Medulla oblongata (tissue), 1 donor: Measurements from ENCODE around the gene FAM184B.

Experiments used
- DNase-seq: peaks from one replicate; pipeline ENCODE4 v3.0.0-alpha.2; 2015; ENCODE audit errors: extremely low spot score

Gene FAM184B

DNA sequence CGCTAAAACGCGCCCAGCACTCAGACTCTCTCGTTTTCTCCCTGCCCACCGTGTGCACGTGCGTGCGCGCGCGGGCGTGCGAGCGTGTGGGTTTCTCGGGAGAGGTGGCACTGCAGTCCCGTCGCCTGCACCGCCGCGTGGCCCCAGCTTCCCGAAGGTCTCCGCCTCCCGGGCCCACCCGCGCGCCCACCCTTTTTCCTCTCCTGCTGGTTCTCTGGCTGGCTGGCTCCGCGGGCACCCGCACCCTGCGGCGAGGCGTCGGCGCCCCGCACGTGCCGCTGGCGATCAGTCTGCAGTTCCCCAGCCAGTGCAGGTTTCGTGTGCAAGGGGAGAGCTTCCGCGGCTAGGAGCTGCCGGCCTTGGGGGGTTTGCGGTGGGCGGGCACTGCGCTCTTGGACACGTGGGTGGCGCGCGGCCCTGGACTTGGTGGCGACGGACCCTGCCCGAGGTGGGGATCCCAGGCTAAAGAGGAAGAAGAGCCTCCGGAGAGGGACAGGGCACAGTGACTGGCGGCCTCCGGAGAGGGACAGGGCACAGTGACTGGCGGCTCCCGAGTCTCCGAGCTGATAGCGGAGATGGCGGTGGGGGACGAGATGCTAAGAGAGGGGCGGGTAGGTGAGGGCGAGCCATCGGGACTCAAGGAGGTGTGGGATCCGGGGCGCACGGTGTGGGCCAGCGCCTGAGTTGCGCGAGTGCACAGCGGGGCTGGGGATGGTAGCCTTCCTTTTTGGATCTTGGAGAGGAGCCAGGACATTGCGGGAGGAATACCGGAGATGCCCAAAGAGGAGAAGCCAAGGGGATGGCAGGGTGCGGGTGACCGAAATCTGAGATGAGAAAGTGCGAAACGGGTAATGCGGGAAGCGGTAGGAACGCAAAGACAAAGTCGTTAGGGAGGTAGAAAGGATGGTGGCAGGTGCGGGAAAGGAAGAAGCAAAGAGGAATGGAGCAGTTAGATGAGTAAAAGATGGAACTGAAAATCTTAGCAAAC, at the start of gene FAM184B:
Gene FAM184B, minus strand, starts transcription at position 322 of the 988 bp plus-strand sequence. CDS start 322 bp downstream, outside the sequence.
- no peak for DNase-seq

DNA sequence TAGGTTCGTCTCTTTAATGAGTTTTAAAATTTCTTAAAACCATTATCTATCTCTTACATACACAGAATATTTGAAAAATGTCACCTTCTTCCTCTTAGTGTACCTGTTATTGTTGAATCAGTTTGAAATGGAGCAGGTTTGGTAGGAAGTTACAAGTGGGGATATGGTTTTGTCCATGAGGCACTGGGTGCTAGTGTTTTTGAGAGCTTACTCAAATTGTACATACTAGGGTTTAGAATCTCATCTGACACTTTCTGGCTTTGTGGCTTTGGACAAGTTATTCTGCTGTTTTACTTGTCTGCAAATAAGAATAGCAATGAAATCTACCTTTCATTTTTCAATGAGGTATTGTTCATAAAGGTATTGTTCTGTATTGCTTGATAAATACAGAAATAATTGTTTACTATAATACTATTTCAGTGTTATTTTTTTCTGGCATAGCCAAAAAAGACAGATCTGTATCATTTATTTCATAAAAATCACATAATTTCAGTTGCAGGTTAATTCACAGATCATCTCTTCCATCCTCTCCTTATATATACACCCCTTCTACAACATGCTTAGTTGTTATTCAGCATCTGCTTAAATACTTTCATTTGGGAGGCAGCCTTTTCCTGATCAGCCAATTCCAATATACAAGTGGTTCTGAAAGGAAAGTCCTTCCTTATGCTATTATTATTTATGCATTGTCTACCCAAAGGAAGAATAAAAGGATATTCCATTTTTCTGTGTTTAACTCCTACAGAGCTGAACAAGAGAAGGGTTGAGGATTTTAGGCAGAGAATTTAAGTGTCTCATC, 42.6 kb upstream of the FAM184B start:
- DNase-seq, result no peak

DNA sequence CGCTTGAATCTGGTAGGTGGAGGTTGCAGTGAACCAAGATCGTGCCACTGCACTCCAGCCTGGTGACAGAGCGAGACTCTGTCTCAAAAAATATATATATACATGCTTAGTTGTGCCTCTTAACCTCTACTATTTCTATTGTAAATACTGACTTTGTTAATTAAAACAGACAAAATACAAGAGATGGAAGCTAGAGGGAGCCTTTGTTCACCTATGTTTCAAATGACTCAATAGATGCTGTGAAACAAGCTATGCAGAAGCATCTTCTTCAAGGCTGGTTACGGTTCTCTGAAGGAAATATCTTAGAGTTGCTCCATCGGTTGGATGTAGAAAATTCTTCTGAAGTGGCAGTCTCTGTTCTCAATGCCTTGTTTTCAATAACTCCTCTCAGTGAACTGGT, 35.6 kb upstream of the FAM184B start:
- peak; percentile 75 for DNase-seq

DNA sequence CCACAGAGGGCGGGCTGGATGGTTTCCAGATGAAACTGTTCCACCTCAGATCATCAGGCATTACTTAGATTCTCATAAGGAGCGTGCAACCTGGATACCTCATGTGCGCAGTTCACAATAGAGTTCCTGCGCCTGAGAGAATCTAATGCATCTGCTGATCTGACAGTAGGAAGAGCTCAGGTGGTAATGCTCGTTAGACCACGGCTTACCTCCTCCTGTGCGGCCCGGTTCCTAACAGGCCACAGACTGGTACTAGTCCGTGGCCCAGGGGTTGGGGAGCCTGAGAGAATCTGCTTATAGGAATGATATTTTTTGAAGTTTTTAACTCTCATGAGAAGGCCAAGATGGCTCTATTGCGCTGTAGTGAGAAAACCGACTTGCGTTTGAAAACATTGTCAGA, 34.7 kb upstream of the FAM184B start:
- no peak for DNase-seq

DNA sequence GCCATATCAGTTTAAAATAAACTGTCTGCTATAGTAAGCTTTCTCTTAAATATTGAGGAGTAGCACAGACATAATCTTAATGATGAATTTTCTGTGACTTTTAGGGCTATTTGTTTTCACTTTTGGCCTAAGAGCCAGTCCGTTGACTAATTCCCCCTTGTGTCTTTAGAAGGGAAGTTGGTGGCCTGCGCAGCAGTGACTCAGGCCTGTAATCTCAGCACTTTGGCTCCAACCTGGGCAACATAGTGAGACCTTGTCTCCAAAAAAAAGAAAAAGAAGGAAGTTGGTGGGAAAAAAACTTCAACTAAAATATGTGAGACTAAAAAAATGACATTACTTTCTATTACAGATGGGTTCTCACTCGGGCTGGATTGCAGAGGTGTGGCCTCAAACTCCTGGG, 32.7 kb upstream of the FAM184B start:
- DNase-seq, result no peak

DNA sequence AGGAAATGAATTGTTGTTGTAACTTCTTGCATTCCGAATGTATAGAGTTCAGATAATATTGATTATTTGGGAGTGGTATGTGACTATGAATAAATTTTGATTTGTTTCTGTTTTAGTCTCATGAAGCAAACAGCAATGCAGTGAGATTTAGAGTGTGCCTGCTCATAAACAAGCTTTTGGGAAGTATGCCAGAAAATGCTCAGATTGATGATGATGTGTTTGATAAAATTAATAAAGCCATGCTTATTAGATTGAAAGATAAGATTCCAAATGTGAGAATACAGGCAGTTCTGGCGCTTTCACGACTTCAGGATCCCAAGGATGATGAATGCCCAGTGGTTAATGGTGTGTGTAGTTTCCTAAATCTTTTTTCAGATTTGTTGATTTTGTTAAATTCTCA, 31.4 kb upstream of the FAM184B start:
- no peak for DNase-seq

DNA sequence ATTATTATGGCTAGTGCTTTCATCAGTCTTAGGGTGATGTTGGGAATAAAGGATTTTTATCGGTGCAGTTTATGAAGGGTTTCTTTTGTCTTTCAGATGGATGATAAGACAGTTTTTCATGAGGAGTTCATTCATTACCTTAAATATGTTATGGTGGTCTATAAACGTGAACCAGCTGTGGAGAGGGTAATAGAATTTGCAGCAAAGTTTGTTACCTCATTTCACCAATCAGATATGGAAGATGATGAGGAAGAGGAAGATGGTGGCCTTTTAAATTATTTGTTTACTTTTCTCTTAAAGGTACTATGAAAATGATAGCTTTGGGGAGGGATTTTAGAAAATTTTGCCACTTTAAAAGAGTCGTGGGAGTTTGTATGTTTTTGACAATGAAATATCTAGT, 30.7 kb upstream of the FAM184B start:
- no peak for DNase-seq

DNA sequence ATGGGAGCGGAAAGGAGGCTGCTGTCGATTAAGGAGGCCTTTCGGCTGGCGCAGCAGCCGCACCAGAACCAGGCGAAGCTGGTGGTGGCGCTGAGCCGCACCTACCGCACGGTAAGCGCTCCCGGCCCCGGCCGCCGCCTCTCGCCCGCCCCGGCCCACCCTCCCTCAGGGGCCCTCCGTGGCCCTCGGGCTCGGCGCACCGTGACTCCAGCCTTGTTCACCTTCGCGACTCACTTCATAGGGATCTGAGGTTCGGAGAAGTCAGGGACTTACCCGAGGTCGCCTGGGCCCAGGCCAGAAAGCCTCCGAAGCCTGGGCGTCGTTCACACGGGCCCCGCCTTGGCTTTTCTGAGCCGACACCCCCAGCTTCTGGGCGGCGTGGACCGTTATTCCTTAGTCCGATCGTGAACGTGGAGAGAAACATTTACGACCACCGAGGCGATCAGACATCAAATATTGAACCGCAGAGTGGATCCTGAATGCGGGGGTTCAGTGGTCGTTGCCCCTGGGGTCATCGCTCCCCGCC, 29.7 kb upstream of the FAM184B start:
- DNase-seq, result no peak

DNA sequence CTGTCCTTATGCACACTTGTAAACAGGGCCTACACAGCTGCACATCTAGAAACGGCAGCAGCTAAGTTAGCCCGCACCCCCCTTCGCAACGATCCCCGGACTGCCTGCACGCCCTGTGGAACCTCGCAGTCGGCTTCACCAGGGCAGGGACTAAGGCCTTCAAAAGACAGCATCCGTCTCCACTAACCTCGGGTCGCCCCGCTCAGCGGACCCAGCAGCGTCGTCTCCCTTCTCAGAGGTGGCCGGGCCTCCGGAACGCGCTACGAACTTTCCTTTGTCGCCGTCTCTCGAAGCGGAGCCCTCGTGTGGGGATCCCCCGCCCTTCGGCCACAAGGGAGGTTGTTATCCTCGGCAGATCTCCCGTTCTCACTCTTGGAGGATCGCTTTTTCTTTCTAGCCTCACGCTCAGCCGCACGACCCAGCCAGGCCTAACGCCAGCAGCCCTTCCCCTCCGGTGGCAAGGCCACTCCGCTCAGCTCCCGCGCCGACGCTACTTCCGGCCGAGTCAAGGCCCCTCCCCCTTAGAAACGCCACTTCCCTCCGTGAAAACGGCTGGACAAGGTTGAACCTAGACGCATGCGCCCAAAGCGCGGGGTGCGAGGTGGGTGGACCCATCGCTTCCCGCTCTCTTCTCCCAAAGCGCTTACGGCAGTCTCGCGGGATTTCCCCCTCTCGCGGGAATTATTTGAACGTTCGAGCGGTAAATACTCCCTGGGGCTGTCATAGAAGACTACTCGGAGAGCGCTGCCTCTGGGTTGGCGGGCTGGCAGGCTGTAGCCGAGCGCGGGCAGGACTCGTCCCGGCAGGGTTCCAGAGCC, 29.0 kb upstream of the FAM184B start, which contains the start of the genes DCAF16 and NCAPG:
Gene DCAF16, minus strand, starts transcription at position 498 of the 818 bp plus-strand sequence. CDS start 6,616 bp downstream, outside the sequence.
Gene NCAPG, plus strand, starts transcription at position 720 of the 818 bp plus-strand sequence. CDS start 99 bp downstream, outside the sequence.
- peak; percentile 100 for DNase-seq

DNA sequence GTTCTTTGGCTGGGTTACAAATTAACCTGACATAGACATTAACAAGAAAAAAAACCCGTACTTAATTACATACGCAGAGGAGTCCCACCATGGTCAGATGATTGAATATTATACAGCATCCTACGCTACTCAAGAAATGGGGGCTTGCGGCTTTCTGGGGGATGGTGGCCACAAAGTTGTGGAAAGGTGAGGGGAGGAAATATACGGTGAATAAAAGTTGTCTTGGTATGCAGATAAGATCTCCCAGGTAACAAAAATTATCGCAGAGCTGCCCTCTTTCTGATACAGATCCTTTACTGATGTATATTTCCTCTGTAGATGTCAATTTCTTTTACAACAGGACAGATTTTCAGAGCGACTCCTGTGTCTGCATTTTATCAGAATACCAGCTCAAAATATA, 28.2 kb upstream of the FAM184B start:
- no peak for DNase-seq

DNA sequence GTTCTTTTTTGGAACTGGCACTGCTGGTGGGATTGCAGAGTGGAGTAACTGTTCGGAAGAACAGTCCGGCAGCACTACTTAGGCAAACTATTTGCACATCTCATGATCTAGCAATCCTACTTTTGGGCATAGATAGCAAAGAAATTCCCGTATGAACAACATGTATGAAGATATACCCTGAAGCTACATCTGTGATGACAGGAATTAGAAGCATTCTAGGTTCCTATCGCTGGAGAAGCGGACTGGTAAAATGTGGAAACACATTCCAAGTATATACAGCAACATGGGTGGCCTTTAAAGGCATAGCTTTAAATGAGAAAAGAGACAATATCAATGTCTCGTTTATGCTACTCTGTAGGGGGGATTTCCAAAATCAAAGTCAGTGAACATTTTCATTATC, 26.0 kb upstream of the FAM184B start:
- DNase-seq, result no peak

DNA sequence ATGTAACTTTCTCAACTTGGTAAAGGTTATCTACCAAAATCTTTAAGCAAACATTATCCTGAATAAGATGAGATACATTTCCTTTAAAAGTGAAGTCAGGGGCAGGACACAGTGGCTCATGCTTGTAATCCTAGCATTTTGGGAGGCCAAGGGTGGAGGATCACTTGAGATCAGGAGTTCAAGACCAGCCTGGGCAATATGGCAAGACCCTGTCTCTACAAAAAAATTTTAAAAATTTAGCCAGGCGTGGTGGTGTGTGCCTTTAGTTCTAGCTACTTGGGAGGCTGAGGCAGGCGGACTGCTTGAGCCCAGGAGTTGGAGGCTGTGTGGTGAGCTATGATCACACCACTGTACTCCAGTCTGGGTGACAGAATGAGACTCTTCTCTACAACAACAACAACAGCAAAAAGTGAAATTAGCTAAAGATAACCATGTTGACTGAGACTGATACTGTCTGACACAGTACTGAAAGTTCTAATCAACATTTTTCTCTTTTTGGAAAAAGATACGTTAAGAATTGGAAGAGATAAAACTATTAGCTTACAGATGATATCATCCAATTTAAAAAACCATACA, 24.2 kb upstream of the FAM184B start:
- DNase-seq, result no peak

DNA sequence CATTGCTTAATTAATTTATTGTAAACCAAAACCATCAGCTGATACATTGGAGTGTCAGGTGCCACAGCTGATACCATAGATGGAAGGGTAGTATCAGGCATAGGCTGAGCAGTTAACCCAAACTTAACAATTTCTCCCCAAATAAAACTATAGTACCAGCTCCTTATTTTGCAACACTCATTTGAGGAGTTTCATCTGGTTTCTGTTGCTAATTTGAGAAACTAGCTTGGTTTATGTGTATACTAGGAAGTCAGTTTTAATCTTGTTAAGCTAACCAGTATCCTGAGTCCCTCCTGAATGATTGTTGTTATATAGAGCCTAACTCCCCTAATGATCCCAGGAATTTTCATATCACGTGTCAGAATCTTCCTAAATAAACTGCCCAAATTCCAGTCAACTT, 16.4 kb upstream of the FAM184B start:
- DNase-seq, result no peak

DNA sequence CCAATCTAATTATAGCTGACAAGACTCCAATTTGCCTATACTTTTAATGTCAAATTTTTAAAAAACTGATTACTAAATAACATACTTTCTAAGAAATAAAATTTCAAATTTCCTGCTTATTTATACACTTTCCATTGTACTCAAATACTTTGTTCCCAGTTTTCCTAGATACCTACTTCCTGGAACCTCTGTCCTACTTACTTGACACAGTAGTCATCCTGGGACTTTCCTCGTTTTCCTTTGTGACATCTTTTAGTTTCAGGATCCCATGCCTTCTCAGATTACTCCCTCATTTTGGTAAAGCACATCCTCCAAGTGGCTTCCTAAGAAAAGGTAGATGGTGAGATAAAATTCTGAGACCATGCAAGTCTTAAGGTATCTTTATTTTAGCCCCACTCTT, 13.3 kb upstream of the FAM184B start:
- no peak for DNase-seq

DNA sequence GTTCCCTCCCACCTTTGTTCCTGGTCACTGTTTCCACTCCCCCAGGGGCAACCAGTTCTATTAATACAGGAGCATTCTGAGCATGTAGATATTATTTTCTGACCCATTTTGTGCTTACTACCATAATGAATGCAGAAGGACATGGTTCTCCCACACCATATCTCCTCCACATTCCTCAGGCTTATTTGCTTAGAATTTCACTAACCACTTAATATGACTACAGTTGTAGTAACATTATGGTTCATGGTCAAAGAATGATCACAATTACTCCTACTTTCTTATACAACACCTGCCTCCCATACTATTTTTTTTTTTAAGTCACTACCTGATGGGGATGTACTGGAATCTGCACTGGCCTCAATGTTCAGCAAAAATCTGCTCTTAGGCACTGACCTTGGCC, 7.5 kb upstream of the FAM184B start:
- DNase-seq, result no peak

DNA sequence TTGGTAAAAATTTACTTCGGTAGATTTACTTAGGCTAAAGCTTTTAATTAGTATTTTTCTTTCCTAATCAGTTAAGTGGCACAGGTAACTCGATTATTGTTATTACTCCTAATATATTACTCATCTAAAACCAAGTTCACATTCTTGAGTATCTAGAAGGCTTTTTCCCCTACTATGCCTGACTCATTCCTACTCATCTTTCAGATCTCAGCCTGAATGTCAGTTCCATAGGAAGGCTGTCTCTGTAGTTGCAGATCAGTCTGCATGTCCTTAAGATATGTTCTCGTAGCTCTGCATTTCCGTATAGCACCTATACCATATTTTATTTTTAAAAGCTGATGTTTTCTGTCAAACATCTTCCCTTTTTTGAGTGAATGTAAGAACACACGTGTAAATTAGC, 5.9 kb upstream of the FAM184B start:
- no peak for DNase-seq

DNA sequence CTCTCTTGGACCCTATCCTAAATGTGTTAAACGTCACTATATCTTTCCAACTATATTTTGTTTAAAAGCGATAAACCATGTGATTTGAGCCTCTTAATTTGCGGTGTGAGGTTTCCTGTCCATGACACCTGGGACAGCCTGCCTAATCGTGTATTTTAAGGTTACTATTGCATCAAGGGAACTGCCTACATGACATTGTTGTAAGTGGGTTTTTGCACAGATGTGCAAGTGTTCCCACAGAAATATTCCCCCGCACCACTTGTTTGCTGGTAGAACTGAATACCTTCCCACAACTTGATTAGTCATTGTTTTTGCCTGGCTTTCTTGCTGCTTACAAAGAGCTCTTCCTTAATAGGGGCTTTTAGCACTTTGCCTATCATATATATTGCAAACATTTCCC, 5.1 kb upstream of the FAM184B start:
- no peak for DNase-seq

DNA sequence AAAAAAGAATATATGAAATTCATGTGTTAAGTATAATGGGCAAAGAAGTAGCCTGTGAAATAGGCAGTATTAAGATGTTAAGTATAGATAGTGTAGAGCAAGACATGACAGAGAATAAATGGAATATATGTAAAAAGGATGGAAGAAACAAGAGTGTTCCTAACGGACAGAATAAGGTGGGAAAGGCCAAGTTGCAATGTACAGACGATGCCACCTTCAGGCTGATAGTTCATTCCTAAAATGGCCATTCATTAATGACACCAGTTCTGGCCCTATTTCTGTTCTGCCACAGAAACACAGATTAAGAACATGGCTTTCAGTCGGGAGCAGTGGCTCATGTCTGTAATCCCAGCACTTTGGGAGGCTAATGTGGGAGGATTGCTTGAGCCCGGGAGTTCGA, 4.4 kb upstream of the FAM184B start:
- DNase-seq, result no peak

DNA sequence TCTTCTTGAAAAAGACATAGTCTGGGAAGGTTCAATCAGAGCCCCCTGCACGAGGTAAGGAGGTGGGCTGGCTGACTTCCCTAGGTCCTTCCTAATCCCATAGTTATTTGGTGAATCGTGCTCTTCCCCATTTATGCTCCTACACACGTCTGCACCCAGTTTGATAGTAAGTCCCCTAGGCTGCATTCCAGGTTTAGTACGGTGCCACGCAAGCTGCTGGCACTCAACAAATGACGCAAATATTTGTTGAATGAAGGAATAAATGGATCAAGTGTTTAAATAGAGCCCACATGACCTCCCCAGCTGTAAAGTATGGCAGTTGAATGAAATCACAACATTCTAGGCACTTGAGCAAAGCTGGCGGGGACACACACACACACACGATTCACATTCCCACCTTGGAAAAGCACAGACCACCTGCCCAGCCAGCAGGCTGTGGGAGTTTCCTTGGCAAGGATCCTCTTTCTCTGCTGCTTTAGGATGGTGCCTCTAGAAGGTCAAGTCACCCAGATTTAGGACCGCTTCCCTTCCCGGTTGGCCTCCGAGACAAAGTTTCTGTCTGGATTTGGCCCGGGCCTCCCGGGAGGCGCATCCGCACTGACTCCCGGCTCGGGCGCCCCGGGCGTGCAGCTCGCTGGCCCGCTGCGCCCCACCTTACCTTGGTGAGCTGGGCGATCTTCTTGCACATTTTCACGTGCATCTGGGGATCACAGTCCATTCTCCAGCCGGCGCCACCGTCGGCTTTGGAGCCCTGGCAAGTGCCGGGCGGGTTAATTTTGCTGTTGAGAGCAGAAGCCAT, 721 bp downstream of the FAM184B start:
- DNase-seq, result peak; percentile 7

DNA sequence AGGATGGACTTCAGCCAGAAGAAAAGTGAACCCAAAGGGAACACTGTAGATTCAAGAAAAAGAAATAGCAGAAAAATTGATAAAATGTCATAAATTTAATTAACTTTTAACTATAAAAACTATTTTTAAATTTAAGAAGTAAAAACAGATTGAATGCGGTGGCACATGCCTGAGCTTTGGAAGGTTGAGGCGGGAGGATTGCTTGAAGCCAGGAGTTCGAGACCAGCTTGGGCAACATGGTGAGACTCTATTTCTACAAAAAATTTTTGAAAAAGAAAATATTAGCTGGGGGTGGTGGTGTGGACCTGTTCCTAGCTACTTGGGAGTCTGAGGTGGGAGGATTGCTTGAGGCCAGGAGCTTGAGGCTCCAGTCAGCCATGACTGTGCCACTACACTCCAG, 3.0 kb downstream of the FAM184B start:
- DNase-seq, result no peak
